GM23338 (cell line): Measurements from ENCODE around the gene ENPEP. TPM values are rescaled to one million over a fixed set of nuclear protein-coding genes. Genes with fewer than 3 reads are reported as not detected.

Source experiments
- ATAC-seq: fragments of 200-7000 bp; cut with Tn5 transposase; 3 replicates; pipeline ENCODE4 v1.9.1; 2020
- DNase-seq: peaks from one replicate; pipeline ENCODE4 v3.0.0-alpha.2; 2015; ENCODE audit warnings: low spot score
- H2AFZ ChIP-seq: fragments of 200-600 bp; sonication (generic); 2 replicates; pipeline ENCODE4 v1.8.0; 2016; ENCODE audit warnings: antibody characterized with exemption, mild to moderate bottlenecking, moderate library complexity
- H3F3A ChIP-seq: fragments of 200-600 bp; sonication (generic); replicated peaks from 2 replicates; pipeline ENCODE4 v1.8.0; 2017; ENCODE audit warnings: antibody characterized with exemption, mixed run types, low read depth
- H3K27ac ChIP-seq: fragments of 200-600 bp; sonication (generic); 2 replicates; pipeline ENCODE4 v1.6.1; 2016; ENCODE audit warnings: low read depth
- H3K27me3 ChIP-seq: fragments of 200-600 bp; sonication (generic); 2 replicates; pipeline ENCODE4 v1.8.0; 2016; ENCODE audit warnings: mild to moderate bottlenecking, mixed run types, moderate library complexity; ENCODE audit not compliant: insufficient read depth
- H3K36me3 ChIP-seq: fragments of 200-600 bp; sonication (generic); 2 replicates; pipeline ENCODE4 v1.8.0; 2016; ENCODE audit warnings: mild to moderate bottlenecking; ENCODE audit not compliant: insufficient read depth
- H3K4me1 ChIP-seq: fragments of 200-600 bp; sonication (generic); 2 replicates; pipeline ENCODE4 v1.8.0; 2016; ENCODE audit warnings: mild to moderate bottlenecking, moderate library complexity; ENCODE audit not compliant: insufficient read depth
- H3K4me2 ChIP-seq: fragments of 200-600 bp; sonication (generic); 2 replicates; pipeline ENCODE4 v1.7.1; 2017; ENCODE audit warnings: mixed run types
- H3K4me3 ChIP-seq: fragments of 200-600 bp; sonication (generic); 2 replicates; pipeline ENCODE4 v1.6.1; 2016; ENCODE audit warnings: mixed run types
- H3K79me2 ChIP-seq: fragments of 200-600 bp; sonication (generic); replicated peaks from 2 replicates; pipeline ENCODE4 v1.8.0; 2017; ENCODE audit warnings: mild to moderate bottlenecking; ENCODE audit not compliant: insufficient read depth
- H3K9me2 ChIP-seq: fragments of 200-600 bp; sonication (generic); 2 replicates; pipeline ENCODE4 v1.8.0; 2017; ENCODE audit not compliant: insufficient read depth
- H4K20me1 ChIP-seq: fragments of 200-600 bp; sonication (generic); replicated peaks from 2 replicates; pipeline ENCODE4 v1.8.0; 2017; ENCODE audit warnings: mild to moderate bottlenecking; ENCODE audit not compliant: insufficient read depth
- H3K27ac Mint-ChIP-seq: 2 replicates; pipeline ENCODE4 v1.8.0; 2020; ENCODE audit warnings: inconsistent platforms, mild to moderate bottlenecking, moderate library complexity, mixed read lengths
- H3K27me3 Mint-ChIP-seq: 3 replicates; pipeline ENCODE4 v1.8.0; 2022; ENCODE audit warnings: low read depth, mild to moderate bottlenecking, moderate library complexity, mixed read lengths, inconsistent platforms; ENCODE audit not compliant: insufficient read depth, poor library complexity
- H3K36me3 Mint-ChIP-seq: 3 replicates; pipeline ENCODE4 v1.8.0; 2021; ENCODE audit warnings: low read depth, mild to moderate bottlenecking, inconsistent platforms, moderate library complexity, mixed read lengths
- H3K4me1 Mint-ChIP-seq: 3 replicates; pipeline ENCODE4 v1.8.0; 2020; ENCODE audit warnings: mild to moderate bottlenecking, inconsistent platforms, mixed read lengths
- H3K4me3 Mint-ChIP-seq: 3 replicates; pipeline ENCODE4 v1.8.0; 2021; ENCODE audit warnings: moderate library complexity, mild to moderate bottlenecking, inconsistent platforms, mixed read lengths
- H3K9me3 Mint-ChIP-seq: 3 replicates; pipeline ENCODE4 v1.8.0; 2020; ENCODE audit warnings: moderate library complexity, mild to moderate bottlenecking, inconsistent platforms, mixed read lengths
- CREB1 ChIP-seq: fragments of 250-450 bp; sonication (Bioruptor Pico); IDR thresholded peaks from 2 replicates; pipeline ENCODE4 v1.5.0; 2020; ENCODE audit warnings: low read depth, mild to moderate bottlenecking, moderate library complexity
- ETS1 ChIP-seq: IDR thresholded peaks from 2 replicates; pipeline ENCODE4 v1.6.1; 2016; ENCODE audit warnings: antibody characterized with exemption
- EZH2 ChIP-seq: fragments of 200-600 bp; sonication (generic); IDR thresholded peaks from one replicate; pipeline ENCODE4 v1.8.0; 2017; ENCODE audit warnings: antibody characterized with exemption, mild to moderate bottlenecking, low read depth; ENCODE audit not compliant: unreplicated experiment
- EZH2phosphoT487 ChIP-seq: fragments of 200-600 bp; sonication (generic); IDR thresholded peaks from one replicate; pipeline ENCODE4 v1.8.1; 2018; ENCODE audit warnings: antibody characterized with exemption; ENCODE audit not compliant: unreplicated experiment
- JUNB ChIP-seq: IDR thresholded peaks from one replicate; pipeline ENCODE4 v1.6.1; 2016; ENCODE audit warnings: antibody characterized with exemption; ENCODE audit not compliant: unreplicated experiment
- NANOG ChIP-seq: IDR thresholded peaks from 2 replicates; pipeline ENCODE4 v1.6.1; 2016; ENCODE audit warnings: antibody characterized with exemption, borderline replicate concordance
- POLR2AphosphoS5 ChIP-seq: IDR thresholded peaks from 2 replicates; pipeline ENCODE4 v1.6.1; 2016; ENCODE audit warnings: antibody characterized with exemption, low read depth
- REST ChIP-seq: IDR thresholded peaks from one replicate; pipeline ENCODE4 v1.6.1; 2018; ENCODE audit warnings: antibody characterized with exemption; ENCODE audit not compliant: unreplicated experiment
- STAT1 ChIP-seq: IDR thresholded peaks from one replicate; pipeline ENCODE4 v1.6.1; 2016; ENCODE audit warnings: antibody characterized with exemption; ENCODE audit not compliant: unreplicated experiment
- ZNF114 ChIP-seq: fragments of 250-450 bp; sonication (Bioruptor Pico); IDR thresholded peaks from 2 replicates; pipeline ENCODE4 v1.5.0; 2020; ENCODE audit warnings: mild to moderate bottlenecking, moderate library complexity
- ZNF331 ChIP-seq: fragments of 250-450 bp; sonication (Bioruptor Pico); IDR thresholded peaks from 2 replicates; pipeline ENCODE4 v1.5.0; 2020; ENCODE audit warnings: low read depth, mild to moderate bottlenecking, moderate library complexity
- ZNF462 ChIP-seq: fragments of 250-450 bp; sonication (Bioruptor Pico); IDR thresholded peaks from 2 replicates; pipeline ENCODE4 v1.5.0; 2020; ENCODE audit warnings: mild to moderate bottlenecking, moderate library complexity
- polyA plus RNA-seq: library from polyadenylated mRNA; unstranded; fragments of >200 nt; fragmentation: Nextera tagmentation; extraction: Ambion mirVana; gene quantifications from 2 replicates; pipeline ENCODE4 v1.2.1, GENCODE V29; 2016
- total RNA-seq: library from RNA; depleted of rRNA; stranded (reverse); fragments of >200 nt; shearing (Covaris generic); gene quantifications from 2 replicates; pipeline ENCODE4 v1.2.3, GENCODE V29; 2014
- TF ChIP-seq, protein P1 (sequence below), 2 experiments: fragments of 200-600 bp in 1 of 2; sonication (generic) in 1 of 2; conservative IDR thresholded peaks; 2 replicates each; pipeline versions ENCODE4 v1.5.1 to v1.6.1; 2016 to 2017; ENCODE audit warnings: antibody characterized with exemption in 2 of 2, low read depth in 2 of 2, mild to moderate bottlenecking in 2 of 2, moderate library complexity in 1 of 2

ENPEP gene
- total and polyA plus RNA-seq, 2 experiments from 2014 or later = 0.79 to 1.5 TPM

DNA sequence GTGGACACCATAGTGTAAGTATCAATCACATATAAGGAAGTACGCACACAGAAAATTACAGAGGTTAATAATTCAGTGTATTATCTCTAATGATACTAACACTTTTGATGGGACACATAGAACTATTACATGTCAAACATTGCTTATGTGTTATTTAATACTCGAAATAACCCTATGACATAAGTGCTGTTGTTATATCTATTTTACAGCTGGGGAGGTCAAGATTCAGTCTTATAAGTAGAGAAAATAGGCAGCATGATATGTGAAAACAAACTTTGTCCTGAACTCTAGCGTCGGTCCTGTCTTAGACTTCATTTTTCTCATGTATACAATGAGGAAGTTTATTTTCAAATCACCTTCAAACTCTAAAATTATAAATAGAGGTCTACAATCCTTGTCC, 23.2 kb downstream of the ENPEP start:
- Histone ChIP-seq H3K79me2 (no peaks in the 10 kb centered on the region), H3K4me3 (no peak overlapping the region), H3K9me2 (no peaks in the 10 kb centered on the region), H4K20me1 (no peaks in the 10 kb centered on the region), H3F3A (no peaks in the 10 kb centered on the region), H3K27me3 (no peaks in the 10 kb centered on the region), H3K27ac (no peak overlapping the region), H3K36me3 (no peaks in the 10 kb centered on the region), H3K4me2 (no peak overlapping the region), H3K4me1 (no peaks in the 10 kb centered on the region), H2AFZ (no peak overlapping the region)
- Mint-ChIP-seq H3K9me3 (peaks cover 5% of the 10 kb centered on the region; the same call in 1 of the 3 replicates), H3K27me3 (peaks cover 2% of the 10 kb centered on the region), H3K4me1 (peaks cover 5% of the 10 kb centered on the region; the same call in 1 of the 3 replicates), H3K36me3 (peaks cover 5% of the 10 kb centered on the region; the same call in 2 of the 3 replicates), H3K4me3 (no peak overlapping the region), H3K27ac (no peak overlapping the region)
- DNase-seq = no peak
- TF ChIP-seq ZNF462 (no peak), REST (no peak), EZH2phosphoT487 (no peak), CREB1 (no peak), NANOG (no peak), JUNB (no peak), STAT1 (no peak), ETS1 (no peak), EZH2 (no peak), POLR2AphosphoS5 (no peak), ZNF114 (no peak), ZNF331 (CRISPR knock-in tag) (no peak)
- TF ChIP-seq, protein P1, sequence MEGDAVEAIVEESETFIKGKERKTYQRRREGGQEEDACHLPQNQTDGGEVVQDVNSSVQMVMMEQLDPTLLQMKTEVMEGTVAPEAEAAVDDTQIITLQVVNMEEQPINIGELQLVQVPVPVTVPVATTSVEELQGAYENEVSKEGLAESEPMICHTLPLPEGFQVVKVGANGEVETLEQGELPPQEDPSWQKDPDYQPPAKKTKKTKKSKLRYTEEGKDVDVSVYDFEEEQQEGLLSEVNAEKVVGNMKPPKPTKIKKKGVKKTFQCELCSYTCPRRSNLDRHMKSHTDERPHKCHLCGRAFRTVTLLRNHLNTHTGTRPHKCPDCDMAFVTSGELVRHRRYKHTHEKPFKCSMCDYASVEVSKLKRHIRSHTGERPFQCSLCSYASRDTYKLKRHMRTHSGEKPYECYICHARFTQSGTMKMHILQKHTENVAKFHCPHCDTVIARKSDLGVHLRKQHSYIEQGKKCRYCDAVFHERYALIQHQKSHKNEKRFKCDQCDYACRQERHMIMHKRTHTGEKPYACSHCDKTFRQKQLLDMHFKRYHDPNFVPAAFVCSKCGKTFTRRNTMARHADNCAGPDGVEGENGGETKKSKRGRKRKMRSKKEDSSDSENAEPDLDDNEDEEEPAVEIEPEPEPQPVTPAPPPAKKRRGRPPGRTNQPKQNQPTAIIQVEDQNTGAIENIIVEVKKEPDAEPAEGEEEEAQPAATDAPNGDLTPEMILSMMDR (conservative IDR thresholded peaks at IDR 0.05; ENCODE audit: low read depth in 2 of 2) = no peak
- no peak for ATAC-seq
